ENCODE measurements around the gene ITGA7.

Gene ITGA7, protein sequence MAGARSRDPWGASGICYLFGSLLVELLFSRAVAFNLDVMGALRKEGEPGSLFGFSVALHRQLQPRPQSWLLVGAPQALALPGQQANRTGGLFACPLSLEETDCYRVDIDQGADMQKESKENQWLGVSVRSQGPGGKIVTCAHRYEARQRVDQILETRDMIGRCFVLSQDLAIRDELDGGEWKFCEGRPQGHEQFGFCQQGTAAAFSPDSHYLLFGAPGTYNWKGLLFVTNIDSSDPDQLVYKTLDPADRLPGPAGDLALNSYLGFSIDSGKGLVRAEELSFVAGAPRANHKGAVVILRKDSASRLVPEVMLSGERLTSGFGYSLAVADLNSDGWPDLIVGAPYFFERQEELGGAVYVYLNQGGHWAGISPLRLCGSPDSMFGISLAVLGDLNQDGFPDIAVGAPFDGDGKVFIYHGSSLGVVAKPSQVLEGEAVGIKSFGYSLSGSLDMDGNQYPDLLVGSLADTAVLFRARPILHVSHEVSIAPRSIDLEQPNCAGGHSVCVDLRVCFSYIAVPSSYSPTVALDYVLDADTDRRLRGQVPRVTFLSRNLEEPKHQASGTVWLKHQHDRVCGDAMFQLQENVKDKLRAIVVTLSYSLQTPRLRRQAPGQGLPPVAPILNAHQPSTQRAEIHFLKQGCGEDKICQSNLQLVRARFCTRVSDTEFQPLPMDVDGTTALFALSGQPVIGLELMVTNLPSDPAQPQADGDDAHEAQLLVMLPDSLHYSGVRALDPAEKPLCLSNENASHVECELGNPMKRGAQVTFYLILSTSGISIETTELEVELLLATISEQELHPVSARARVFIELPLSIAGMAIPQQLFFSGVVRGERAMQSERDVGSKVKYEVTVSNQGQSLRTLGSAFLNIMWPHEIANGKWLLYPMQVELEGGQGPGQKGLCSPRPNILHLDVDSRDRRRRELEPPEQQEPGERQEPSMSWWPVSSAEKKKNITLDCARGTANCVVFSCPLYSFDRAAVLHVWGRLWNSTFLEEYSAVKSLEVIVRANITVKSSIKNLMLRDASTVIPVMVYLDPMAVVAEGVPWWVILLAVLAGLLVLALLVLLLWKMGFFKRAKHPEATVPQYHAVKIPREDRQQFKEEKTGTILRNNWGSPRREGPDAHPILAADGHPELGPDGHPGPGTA

DNA sequence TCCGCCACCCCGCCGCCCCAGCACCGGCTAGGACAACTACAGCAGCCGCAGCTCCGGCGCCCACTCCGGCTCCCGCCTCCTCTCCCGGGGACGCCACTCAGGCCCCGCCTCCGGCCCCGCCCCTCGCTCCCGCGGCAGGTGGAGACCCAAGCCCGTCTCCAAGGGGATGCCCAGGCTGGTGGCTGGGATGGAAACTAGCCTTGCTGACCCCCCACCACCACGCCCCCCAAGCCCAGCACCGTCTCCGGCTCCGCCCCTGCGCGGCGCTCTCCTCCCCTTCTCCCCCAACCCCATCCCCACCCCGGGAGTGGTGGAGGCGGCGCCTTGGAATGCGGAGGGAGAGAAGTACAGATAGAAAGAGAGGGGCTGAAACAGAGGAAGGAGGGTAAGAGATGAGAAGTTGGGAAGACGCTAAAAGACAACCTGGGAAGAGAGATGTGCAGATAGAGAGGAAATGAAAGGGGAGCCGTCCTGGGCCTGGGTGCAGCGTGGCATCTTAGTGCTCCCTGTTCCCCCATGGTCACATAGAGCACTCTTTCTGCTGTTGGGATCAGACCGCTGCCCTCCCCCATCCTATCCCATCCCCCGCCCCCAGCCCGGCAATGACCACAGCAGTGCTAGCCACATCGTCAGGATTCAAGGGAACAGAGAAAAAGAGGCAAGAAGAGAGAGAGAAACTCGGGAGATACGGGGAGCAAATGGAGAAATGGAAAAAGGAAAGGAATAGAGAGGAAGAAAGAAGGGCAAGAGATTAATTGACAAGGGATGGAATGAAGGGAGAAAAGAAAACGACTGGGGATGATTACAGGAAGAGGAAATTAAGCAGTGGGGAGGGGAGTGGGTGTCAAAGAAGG is at the start of gene ITGA7:
TSS of gene ITGA7 (minus strand) at position 64 of the 854 bp plus-strand sequence. CDS start 222 bp downstream, outside the sequence.
- peak; percentile 85 for DNase-seq (ENCODE audit: low spot score)

DNA sequence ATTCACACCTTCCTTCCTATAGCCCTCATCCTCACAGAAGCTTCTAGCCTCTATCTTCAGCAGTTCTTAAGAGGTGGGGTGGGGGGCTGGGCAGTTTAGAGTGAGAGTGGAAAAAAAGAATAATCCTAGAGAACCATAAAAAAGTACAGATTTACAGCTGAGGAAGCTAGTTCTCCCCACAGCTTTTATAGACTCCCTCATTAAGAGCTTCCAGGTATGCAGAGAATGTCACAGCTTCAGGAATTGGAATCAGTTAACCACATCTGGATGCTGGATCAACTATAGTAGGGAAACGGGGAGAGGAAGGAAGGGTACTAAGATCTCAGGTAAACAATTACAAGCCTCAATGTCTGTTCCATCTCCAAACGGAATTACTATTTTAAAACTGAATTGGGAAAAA is 47.5 kb upstream of the ITGA7 start:
- no peak for DNase-seq (ENCODE audit: low spot score)

DNA sequence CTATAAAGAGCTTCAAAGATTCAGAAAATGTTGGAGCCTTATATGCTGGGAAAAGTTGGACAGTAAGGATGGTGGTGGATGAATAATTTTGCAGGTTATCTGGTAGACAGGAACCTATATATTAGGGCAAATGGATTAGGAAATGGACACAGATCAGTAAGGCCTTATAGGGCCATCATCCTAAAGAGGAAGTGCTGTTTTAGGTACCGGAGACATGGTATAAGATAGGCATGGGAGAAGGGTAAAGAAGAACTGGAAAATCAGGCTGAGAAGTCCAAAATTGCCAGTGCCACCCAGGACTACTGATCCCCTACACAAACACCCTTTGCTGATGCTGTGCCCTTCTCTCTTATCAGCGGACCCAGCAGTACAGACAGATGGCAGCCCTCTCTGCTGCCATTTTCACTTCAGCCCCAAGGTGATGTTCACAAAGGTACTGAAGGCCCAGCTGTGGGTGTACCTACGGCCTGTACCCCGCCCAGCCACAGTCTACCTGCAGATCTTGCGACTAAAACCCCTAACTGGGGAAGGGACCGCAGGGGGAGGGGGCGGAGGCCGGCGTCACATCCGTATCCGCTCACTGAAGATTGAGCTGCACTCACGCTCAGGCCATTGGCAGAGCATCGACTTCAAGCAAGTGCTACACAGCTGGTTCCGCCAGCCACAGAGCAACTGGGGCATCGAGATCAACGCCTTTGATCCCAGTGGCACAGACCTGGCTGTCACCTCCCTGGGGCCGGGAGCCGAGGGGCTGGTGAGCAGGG is 40.7 kb upstream of the ITGA7 start:
- DNase-seq (ENCODE audit: low spot score) = no peak

DNA sequence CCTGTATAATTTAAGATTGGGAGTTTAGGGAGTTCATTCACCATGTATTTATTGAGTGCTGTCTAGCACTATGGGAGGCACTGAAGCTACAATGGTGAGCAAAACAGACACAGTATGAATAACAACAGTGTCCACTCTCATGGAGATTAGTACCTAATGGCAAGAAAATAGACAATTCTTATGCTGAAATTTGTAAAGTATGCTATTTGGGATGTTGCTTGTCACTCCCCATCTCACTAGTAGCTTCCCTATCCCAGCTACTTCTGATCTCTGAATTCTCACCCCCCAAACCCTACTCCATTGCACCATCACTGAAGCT is 39.2 kb upstream of the ITGA7 start:
- DNase-seq (ENCODE audit: low spot score) = no peak

DNA sequence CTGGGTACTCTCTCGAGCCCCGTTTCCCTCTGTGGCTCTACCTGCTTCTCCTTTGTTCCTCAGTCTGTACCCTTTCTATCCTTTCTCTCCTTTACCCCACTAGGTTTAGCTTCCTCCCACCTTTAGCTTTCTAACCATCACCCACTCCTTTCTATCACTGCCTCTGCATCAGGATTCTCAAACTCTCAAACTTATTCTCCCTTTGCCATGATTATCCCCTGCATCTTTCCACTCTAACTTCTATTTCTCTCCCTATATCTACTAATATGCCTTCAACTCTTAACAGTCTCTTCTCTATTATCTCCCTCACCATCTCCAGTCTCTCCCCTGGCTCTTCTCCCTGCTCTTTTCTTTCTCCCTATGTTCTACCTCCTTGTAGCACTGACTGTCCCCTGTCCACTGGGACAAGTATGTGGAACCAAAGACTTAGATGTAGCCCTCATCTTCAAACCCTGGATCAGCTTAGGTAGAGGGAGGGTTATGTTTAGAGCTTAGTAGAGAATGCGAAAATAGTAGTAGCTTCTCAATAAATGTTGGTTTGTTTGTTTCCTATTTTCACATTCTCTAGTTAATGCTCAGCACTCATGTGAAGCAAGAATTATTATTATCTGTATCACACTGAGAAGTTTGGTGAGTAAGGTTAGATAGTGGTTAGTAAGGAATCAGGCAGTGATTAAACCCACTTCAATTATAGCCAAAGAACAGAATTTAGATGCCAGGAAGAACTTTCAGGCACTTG is 38.6 kb upstream of the ITGA7 start:
- no peak for DNase-seq (ENCODE audit: low spot score)

DNA sequence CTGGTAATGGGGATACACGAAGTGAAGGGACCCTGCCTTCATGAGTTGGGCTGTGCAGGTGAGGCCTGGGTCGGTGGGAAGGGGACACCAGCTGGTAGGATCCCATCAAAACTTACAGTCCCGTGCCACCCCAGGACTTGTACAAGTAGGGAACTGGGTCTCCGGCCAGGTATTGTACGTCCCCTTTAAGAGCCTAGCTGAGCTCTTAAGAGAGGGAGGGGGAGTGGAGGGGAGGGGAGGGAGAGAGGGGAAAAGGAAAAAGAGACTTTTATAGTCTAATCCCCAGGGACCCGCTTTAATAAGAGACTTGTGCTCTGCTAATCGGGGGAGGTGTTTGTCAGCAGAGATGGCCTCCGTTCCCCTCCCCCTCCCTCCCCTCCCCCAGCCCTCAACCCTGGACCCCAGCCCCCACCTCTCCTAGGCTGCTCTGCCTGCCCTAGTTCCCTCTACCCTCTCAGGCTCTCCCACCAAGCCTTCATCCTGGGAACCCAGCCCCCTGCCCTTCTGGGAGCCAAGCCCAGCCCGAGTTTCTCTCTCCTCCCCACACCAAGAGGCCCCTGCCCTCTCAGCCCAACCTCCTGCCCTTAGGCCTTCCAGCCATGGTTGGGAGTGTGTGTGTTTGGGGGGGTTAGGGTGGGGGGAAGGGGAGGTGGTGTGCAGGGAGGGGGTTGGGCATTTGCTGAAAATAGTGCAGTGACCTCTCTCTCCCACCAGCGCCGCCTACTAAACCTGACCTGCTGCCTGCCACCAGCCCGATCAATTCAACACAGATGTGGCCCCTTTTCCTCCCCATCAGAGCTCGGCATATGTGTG is 37.9 kb upstream of the ITGA7 start:
- no peak for DNase-seq (ENCODE audit: low spot score)

DNA sequence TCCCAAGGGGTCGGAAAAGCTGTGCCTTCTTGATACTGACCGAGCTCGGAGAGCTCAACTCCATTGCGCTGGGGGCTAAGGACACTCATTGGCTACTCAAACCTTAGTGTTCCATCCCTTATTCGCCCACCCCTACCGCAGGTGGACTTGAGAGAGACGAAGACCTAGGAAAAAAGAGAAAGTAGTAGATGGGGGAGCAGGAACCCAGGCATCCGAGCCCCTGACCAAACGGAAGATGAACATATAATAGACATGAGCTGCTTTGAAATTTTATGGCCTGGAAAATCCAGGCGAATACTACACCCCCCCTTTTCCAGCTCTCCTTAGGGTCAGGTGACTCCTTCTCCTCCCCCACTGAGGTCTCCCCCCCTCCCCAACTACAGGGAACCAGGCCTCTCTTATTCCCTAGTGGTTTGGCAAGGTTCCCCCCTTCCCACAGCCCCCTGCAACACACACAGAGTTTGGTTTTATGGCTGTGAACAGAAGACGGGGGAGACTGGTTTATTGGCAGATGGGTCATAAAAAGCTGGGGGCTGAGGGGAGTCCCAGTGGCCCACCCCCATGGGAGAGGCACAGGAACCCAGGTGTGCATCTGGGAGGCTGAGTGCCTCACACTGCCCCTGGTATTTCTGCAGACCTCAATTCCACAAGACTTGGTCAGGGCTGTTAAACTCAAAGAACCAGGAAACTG is 36.8 kb upstream of the ITGA7 start:
- no peak for DNase-seq (ENCODE audit: low spot score)

DNA sequence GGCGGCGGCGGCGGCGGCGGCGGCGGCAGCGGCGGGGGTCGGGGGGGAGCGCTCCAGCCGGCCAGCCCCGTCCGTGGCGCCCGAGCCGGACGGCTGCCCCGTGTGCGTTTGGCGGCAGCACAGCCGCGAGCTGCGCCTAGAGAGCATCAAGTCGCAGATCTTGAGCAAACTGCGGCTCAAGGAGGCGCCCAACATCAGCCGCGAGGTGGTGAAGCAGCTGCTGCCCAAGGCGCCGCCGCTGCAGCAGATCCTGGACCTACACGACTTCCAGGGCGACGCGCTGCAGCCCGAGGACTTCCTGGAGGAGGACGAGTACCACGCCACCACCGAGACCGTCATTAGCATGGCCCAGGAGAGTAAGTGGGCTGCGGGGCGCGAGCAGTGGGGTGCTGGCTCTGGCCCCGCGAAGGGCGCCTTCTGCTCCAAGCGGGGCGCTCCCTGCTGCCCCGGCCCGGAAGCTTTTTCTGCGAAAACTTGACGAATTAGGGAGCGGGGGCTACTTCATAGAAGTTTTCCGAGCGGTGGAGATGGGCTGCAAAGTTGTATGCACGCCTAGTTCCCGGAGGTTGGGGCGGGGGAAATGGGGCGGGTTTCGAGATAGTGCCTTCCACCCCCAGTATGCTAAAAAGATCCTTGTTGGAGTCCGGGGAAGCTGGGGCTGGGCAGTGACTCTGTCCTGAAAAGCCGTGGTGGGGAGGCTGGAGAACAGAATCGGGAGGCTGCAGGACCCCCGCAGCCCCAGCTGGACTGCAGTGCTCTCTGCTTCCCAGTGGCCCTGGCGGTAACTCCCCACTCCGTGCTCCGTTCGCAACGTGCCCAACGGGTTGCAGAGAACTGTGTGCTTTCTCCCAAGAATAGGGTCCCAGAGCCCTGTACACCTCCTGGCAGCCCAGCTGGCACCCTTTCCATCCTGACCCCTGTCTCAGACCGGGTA is 36.0 kb upstream of the ITGA7 start:
- peak; percentile 75 for DNase-seq (ENCODE audit: low spot score)

DNA sequence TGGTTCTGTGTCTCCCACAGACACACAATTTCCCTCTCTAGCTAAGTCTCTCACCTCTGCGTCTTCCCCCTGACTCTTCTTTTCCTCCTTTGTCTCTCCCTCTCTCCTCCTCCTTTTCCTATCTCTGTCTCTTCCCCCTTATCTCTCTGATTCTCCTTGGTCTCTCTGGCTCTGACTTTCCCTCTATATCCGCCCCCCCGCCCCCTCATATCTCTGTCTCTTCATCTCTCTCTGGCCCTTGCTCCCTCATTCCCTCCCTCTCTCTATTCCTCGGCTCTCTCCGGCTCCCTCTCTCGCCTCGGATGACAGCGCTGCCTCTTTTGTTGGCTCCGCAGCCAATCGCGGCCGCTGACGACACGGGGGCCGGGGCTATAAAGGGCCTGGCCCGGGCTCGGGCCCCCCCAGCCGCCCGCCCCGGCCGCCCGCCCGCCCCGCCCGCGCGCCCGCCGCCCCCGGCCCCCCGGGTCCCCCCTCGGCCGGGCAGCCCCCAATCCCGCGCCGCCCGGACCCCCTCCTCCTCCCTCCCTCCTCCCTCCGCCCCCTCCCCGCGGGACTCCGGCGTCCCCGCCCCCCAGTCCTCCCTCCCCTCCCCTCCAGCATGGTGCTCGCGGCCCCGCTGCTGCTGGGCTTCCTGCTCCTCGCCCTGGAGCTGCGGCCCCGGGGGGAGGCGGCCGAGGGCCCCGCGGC is 35.2 kb upstream of the ITGA7 start, which contains the start of gene GDF11:
TSS of gene GDF11 (plus strand) at position 404 of the 687 bp plus-strand sequence. CDS start at position 599, 195 bp downstream.
- DNase-seq (ENCODE audit: low spot score) = peak; percentile 95

DNA sequence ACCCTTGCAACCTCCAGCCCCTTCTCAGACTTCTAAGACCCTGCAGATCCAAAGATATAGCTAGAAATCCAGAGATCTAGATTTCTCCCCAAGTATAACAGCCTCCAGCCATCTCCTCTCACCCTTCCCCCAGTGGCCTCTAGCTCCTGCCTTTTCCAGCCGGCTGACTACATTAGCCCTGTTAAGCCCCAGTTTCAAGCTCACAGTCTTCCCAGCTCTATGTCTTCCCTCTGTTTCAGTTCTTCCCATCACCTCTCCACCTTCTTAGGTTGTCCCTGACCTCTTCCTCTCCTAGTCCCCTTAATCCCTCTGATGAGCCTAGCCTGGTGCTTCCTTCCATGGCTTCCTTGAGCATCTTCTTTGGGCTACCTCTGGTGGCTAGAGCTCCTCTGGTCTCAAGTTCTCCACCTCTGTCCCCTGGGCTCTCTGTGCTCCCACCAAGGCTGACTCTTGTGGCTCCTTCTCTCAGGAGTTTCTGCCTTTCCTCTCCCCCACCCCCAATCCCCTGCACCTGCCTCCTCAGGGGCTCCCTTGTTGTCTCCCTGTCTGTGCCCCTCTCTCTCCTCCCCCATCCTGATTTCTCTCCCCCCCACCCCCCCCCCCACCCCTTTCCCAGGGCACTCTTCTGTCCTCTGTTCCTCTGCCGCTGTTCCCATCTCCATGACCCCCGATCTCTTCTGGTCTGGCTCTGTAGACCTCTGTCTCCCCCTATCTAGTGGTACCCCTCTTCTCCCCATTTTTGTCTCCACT is 34.4 kb upstream of the ITGA7 start:
- no peak for DNase-seq (ENCODE audit: low spot score)

DNA sequence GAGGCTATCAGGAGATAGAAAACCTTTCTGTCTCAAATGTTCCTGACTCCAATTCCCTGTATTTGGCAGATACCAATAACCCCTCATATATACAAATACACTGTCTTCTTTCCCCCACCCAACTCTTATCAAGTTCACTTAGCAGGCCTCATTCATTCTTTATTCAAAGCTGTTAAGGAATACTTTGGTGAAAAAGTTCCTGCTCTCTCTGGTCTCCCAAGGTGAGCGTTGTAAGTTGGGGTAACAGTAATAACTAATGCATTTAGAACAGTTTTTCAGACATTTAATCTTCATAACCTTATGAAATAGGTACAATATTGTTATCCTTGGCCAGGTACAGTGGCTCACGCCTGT is 31.3 kb upstream of the ITGA7 start:
- no peak for DNase-seq (ENCODE audit: low spot score)

DNA sequence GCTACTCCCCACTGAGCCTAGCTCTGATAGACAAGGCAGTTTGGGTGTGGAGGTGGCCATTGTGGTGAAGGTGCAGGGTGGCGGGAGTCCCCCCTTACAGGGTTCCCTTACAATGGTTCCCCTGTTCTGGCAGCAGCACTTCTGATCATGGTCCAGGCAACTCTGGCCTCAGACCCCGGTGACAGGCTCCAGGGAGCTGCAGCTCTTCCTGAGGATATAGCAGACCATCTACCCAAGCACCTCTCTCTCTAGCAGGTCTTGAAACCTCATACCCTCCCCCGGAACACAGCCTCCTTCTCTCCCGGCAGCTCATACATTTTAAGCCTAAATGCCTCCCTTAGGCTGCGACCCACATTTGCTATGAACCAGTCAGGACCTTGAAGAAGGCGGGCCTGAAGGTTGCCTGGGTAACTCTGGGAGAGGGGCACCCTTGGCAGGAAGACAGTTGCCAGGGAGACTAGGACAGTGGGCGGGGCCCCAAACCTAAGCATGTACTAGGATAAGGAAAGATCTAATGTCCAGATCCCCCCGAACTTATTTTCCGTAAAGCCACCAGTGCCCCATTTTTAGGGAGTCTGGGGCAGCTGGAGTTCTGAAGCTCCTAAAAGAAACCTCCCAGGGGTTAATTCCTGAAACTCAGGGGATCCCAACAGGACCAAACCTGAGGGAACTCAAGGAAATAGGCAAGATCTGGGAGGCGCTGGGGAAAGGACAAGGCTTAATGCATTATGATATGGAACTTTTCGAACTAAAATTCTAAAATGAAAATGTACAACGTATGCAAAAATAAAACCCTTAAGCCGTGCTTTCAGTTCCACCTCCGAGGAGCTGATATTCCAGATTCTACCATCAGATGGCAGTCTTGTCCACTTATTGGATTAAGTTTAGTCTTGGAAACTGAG is 30.7 kb upstream of the ITGA7 start:
- DNase-seq (ENCODE audit: low spot score) = peak; percentile 79

DNA sequence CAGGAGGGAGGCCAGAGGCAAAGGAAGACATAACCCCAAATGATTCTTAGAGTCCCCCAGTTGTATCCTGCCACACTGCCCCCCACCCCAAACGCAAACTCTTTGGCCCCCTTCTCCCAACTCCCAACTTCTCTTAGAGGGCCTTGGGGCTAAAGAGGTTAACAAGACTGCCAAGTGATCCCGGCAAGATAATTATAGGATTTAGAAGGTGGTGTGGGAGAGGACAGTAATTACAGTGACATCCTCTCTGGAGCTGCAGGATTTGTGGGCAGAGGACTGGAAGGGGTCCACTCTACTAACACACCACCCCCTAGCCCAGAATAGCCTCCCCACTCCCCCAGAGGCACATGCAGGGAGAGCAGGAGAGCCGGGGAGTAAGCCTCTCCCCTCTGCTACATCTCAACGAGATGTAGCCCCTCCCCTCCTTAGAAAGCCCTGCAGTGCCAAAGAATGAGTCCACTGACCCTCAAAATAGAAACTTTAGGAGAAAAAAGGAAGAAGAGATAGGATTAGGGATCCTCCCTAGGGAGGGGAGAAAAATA is 29.9 kb upstream of the ITGA7 start:
- DNase-seq (ENCODE audit: low spot score) = no peak

DNA sequence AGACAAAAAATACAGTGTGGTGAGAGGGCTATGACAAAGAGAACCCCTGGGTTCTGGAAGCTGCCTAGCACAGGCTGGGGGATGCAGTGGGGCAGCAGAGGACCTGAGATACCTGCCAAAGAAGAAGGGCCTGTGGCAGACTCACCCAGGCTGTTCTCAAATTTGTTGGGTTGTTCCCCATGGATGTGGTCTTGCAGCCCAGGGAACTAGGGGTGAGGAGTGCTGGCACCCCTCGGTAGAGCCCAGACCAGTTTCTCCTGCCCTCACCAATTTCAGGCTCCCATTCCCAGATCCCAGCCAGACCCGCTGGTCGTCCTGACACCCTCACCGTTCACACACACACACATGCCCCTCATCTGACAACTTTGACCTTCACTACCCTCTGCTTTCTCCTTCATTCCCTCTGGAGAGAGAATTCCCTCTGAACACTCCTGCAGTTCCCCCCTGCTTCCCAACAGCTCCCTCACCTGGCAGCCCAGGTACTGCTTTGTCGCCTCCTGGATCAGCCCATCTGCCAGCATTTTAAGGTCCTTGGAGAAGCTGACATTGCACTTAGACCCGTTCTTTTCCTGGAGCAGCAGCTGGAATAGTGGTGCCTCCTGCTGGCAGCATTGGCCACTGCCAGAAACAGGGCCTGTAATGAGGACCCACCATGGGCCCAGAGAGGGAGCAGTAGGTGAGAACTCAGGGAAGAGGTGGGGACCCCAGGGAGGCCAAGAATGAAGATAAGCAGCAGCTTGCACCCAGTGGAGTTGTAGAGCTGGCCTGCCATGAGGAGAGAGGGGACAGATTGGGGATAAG is 29.3 kb upstream of the ITGA7 start:
- peak; percentile 71 for DNase-seq (ENCODE audit: low spot score)
